Measurements from ENCODE around the gene SPOCK1. TPM values are rescaled to one million over a fixed set of nuclear protein-coding genes. Genes with fewer than 3 reads are reported as not detected.

SPOCK1 gene
- total and polyA plus RNA-seq, 2 experiments from 2014 or later, result 8.2 to 10.5 TPM

GRCh38 chr5:137264573-137264972 is 234.6 kb downstream of the SPOCK1 start:
- Histone ChIP-seq H4K20me1 (replicated peaks; ENCODE audit: insufficient read depth) (no peaks in the 10 kb centered on the region), H3K36me3 (ENCODE audit: insufficient read depth) (no peaks in the 10 kb centered on the region), H3K79me2 (replicated peaks; ENCODE audit: insufficient read depth) (no peaks in the 10 kb centered on the region), H2AFZ (no peak overlapping the region), H3K9me2 (ENCODE audit: insufficient read depth) (no peaks in the 10 kb centered on the region), H3K4me1 (ENCODE audit: insufficient read depth) (no peaks in the 10 kb centered on the region), H3K4me3 (no peak overlapping the region), H3K4me2 (no peak overlapping the region), H3F3A (replicated peaks; ENCODE audit: low read depth) (no peaks in the 10 kb centered on the region), H3K27me3 (ENCODE audit: insufficient read depth) (no peaks in the 10 kb centered on the region), H3K27ac (ENCODE audit: low read depth) (no peak overlapping the region)
- no peak for ATAC-seq
- H3K36me3 Mint-ChIP-seq (ENCODE audit: low read depth), result no peaks in the 10 kb centered on the region
- peaks cover 5% of the 10 kb centered on the region for H3K4me1 Mint-ChIP-seq
- TF ChIP-seq ZNF331 (CRISPR knock-in tag; IDR thresholded peaks at IDR 0.05; ENCODE audit: low read depth), result no peak
- peaks cover 2% of the 10 kb centered on the region for H3K27me3 Mint-ChIP-seq (ENCODE audit: insufficient read depth, low read depth, poor library complexity)
- no peak overlapping the region for H3K27ac Mint-ChIP-seq
- H3K4me3 Mint-ChIP-seq, result no peak overlapping the region
- H3K9me3 Mint-ChIP-seq, result no peaks in the 10 kb centered on the region
- no peak for DNase-seq (ENCODE audit: low spot score)

- DNase-seq (ENCODE audit: low spot score) (no peak), ATAC-seq (no peak)
- no peaks in the 10 kb centered on the region for H3K36me3 Mint-ChIP-seq (ENCODE audit: low read depth)
- no peaks in the 10 kb centered on the region for H4K20me1 ChIP-seq (replicated peaks; ENCODE audit: insufficient read depth)
- H3K4me3 Mint-ChIP-seq, result no peak overlapping the region
- H3K36me3 ChIP-seq (ENCODE audit: insufficient read depth), result no peaks in the 10 kb centered on the region
- TF ChIP-seq ETS1 (IDR thresholded peaks at IDR 0.05), result no peak
- TF ChIP-seq, protein P1, sequence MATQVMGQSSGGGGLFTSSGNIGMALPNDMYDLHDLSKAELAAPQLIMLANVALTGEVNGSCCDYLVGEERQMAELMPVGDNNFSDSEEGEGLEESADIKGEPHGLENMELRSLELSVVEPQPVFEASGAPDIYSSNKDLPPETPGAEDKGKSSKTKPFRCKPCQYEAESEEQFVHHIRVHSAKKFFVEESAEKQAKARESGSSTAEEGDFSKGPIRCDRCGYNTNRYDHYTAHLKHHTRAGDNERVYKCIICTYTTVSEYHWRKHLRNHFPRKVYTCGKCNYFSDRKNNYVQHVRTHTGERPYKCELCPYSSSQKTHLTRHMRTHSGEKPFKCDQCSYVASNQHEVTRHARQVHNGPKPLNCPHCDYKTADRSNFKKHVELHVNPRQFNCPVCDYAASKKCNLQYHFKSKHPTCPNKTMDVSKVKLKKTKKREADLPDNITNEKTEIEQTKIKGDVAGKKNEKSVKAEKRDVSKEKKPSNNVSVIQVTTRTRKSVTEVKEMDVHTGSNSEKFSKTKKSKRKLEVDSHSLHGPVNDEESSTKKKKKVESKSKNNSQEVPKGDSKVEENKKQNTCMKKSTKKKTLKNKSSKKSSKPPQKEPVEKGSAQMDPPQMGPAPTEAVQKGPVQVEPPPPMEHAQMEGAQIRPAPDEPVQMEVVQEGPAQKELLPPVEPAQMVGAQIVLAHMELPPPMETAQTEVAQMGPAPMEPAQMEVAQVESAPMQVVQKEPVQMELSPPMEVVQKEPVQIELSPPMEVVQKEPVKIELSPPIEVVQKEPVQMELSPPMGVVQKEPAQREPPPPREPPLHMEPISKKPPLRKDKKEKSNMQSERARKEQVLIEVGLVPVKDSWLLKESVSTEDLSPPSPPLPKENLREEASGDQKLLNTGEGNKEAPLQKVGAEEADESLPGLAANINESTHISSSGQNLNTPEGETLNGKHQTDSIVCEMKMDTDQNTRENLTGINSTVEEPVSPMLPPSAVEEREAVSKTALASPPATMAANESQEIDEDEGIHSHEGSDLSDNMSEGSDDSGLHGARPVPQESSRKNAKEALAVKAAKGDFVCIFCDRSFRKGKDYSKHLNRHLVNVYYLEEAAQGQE (IDR thresholded peaks at IDR 0.05; ENCODE audit: unreplicated experiment), result no peak
- TF ChIP-seq NANOG (IDR thresholded peaks at IDR 0.05; ENCODE audit: borderline replicate concordance), result no peak
- TF ChIP-seq POLR2AphosphoS5 (IDR thresholded peaks at IDR 0.05; ENCODE audit: low read depth), result no peak
- TF ChIP-seq ZNF331 (CRISPR knock-in tag; IDR thresholded peaks at IDR 0.05; ENCODE audit: low read depth), result no peak
- TF ChIP-seq, protein P2, sequence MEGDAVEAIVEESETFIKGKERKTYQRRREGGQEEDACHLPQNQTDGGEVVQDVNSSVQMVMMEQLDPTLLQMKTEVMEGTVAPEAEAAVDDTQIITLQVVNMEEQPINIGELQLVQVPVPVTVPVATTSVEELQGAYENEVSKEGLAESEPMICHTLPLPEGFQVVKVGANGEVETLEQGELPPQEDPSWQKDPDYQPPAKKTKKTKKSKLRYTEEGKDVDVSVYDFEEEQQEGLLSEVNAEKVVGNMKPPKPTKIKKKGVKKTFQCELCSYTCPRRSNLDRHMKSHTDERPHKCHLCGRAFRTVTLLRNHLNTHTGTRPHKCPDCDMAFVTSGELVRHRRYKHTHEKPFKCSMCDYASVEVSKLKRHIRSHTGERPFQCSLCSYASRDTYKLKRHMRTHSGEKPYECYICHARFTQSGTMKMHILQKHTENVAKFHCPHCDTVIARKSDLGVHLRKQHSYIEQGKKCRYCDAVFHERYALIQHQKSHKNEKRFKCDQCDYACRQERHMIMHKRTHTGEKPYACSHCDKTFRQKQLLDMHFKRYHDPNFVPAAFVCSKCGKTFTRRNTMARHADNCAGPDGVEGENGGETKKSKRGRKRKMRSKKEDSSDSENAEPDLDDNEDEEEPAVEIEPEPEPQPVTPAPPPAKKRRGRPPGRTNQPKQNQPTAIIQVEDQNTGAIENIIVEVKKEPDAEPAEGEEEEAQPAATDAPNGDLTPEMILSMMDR (conservative IDR thresholded peaks at IDR 0.05; ENCODE audit: low read depth in 2 of 2), result no peak
- no peak for TF ChIP-seq CREB1 (CRISPR knock-in tag; IDR thresholded peaks at IDR 0.05; ENCODE audit: low read depth)
- TF ChIP-seq STAT1 (IDR thresholded peaks at IDR 0.05; ENCODE audit: unreplicated experiment), result no peak
- TF ChIP-seq, protein P3, sequence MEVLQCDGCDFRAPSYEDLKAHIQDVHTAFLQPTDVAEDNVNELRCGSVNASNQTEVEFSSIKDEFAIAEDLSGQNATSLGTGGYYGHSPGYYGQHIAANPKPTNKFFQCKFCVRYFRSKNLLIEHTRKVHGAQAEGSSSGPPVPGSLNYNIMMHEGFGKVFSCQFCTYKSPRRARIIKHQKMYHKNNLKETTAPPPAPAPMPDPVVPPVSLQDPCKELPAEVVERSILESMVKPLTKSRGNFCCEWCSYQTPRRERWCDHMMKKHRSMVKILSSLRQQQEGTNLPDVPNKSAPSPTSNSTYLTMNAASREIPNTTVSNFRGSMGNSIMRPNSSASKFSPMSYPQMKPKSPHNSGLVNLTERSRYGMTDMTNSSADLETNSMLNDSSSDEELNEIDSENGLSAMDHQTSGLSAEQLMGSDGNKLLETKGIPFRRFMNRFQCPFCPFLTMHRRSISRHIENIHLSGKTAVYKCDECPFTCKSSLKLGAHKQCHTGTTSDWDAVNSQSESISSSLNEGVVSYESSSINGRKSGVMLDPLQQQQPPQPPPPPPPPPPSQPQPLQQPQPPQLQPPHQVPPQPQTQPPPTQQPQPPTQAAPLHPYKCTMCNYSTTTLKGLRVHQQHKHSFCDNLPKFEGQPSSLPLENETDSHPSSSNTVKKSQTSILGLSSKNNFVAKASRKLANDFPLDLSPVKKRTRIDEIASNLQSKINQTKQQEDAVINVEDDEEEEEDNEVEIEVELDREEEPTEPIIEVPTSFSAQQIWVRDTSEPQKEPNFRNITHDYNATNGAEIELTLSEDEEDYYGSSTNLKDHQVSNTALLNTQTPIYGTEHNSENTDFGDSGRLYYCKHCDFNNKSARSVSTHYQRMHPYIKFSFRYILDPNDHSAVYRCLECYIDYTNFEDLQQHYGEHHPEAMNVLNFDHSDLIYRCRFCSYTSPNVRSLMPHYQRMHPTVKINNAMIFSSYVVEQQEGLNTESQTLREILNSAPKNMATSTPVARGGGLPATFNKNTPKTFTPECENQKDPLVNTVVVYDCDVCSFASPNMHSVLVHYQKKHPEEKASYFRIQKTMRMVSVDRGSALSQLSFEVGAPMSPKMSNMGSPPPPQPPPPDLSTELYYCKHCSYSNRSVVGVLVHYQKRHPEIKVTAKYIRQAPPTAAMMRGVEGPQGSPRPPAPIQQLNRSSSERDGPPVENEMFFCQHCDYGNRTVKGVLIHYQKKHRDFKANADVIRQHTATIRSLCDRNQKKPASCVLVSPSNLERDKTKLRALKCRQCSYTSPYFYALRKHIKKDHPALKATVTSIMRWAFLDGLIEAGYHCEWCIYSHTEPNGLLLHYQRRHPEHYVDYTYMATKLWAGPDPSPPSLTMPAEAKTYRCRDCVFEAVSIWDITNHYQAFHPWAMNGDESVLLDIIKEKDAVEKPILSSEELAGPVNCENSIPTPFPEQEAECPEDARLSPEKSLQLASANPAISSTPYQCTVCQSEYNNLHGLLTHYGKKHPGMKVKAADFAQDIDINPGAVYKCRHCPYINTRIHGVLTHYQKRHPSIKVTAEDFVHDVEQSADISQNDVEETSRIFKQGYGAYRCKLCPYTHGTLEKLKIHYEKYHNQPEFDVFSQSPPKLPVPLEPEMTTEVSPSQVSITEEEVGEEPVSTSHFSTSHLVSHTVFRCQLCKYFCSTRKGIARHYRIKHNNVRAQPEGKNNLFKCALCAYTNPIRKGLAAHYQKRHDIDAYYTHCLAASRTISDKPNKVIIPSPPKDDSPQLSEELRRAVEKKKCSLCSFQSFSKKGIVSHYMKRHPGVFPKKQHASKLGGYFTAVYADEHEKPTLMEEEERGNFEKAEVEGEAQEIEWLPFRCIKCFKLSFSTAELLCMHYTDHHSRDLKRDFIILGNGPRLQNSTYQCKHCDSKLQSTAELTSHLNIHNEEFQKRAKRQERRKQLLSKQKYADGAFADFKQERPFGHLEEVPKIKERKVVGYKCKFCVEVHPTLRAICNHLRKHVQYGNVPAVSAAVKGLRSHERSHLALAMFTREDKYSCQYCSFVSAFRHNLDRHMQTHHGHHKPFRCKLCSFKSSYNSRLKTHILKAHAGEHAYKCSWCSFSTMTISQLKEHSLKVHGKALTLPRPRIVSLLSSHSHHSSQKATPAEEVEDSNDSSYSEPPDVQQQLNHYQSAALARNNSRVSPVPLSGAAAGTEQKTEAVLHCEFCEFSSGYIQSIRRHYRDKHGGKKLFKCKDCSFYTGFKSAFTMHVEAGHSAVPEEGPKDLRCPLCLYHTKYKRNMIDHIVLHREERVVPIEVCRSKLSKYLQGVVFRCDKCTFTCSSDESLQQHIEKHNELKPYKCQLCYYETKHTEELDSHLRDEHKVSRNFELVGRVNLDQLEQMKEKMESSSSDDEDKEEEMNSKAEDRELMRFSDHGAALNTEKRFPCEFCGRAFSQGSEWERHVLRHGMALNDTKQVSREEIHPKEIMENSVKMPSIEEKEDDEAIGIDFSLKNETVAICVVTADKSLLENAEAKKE (CRISPR knock-in tag; IDR thresholded peaks at IDR 0.05), result no peak
- no peaks in the 10 kb centered on the region for H3F3A ChIP-seq (replicated peaks; ENCODE audit: low read depth)
- H3K4me3 ChIP-seq, result no peak overlapping the region
- H3K27me3 Mint-ChIP-seq (ENCODE audit: insufficient read depth, low read depth, poor library complexity), result peaks cover 2% of the 10 kb centered on the region
- H3K27ac Mint-ChIP-seq, result no peak overlapping the region
- no peaks in the 10 kb centered on the region for H3K9me2 ChIP-seq (ENCODE audit: insufficient read depth)
- H3K4me1 Mint-ChIP-seq, result peaks cover 1% of the 10 kb centered on the region; the same call in 2 of the 3 replicates
- no peaks in the 10 kb centered on the region for H3K27me3 ChIP-seq (ENCODE audit: insufficient read depth)
- no peaks in the 10 kb centered on the region for H3K79me2 ChIP-seq (replicated peaks; ENCODE audit: insufficient read depth)
- no peak overlapping the region for H3K4me2 ChIP-seq
- H3K27ac ChIP-seq (ENCODE audit: low read depth), result no peak overlapping the region
- H2AFZ ChIP-seq, result no peak overlapping the region
- no peaks in the 10 kb centered on the region for H3K9me3 Mint-ChIP-seq
- H3K4me1 ChIP-seq (ENCODE audit: insufficient read depth), result no peaks in the 10 kb centered on the region
Observed at GRCh38 chr5:137264041-137264440, 235.1 kb downstream of the SPOCK1 start.

Measured in GM23338 (cell line).